Measurements from ENCODE around the gene LRP2. TPM values are rescaled to one million over a fixed set of nuclear protein-coding genes. Genes with fewer than 3 reads are reported as not detected.

LRP2 gene
- total and polyA plus RNA-seq, 10 of the 15 experiments (the other 5 are each of a cell fraction or from before 2014, with no cell fraction given) = 0.01 to 0.19 (median 0.06) TPM; not detected in 5

DNA sequence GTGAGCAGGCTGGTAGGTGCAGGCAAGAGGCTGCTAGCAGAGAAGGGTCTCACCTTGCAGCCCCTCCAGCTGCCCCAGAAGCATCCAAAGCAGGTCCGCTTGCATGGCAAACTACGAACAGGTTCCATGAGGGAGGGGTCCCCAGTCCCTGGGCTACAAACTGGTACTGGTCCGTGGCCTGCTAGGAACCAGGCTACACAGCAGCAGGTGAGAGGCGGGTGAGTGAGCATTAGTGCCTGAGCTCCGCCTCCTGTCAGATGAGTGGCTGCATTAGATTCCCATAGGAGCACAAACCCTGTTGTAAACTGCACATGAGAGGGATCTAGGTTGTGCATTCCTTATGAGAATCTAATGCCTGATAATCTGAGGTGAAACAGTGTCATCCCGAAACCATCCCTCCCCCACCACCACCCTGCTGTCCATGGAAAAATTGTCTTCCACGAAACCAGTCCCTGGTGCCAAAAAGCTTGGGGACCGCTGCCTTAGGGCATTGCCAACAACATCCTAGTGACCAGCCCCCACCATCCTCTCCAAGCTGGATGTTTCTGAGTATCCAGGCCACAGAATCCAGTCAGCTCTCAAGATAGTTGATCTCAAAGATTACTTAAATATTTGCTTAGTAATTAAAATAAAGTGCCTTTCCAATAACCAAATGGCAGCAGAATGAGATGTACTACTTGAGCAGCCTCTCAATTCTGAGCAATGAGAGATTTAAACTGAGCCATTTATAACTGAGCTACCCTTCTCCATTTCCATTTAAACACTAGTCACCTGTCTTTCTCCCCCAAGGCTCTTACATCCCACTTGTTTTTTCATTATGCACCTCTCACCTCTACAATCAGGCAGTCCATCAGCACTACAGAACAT lies 32.4 kb downstream of the LRP2 start:
- Histone ChIP-seq H3K9ac (ENCODE audit: control insufficient read depth, insufficient read depth, low read length) (no peak overlapping the region), H3K27me3 (replicated peaks in 1 of 2; ENCODE audit: control insufficient read depth in 2 of 2, insufficient read depth in 2 of 2, low read length in 1 of 2) (no peaks in the 10 kb centered on the region), H3K36me3 (ENCODE audit: control insufficient read depth in 2 of 2, insufficient read depth in 2 of 2, low read length in 1 of 2) (no peaks in the 10 kb centered on the region), H3K9me3 (replicated peaks; ENCODE audit: control insufficient read depth, insufficient read depth, low read length) (no peaks in the 10 kb centered on the region), H3K4me1 (ENCODE audit: control insufficient read depth, insufficient read depth, low read length) (no peaks in the 10 kb centered on the region), H3K27ac (ENCODE audit: control insufficient read depth, insufficient read depth) (no peak overlapping the region), H3K4me3 (no peak overlapping the region), H2AFZ (ENCODE audit: control insufficient read depth, low read depth, low read length) (no peak overlapping the region), H3K79me2 (ENCODE audit: control insufficient read depth, insufficient read depth, low read length) (no peaks in the 10 kb centered on the region), H3K4me2 (ENCODE audit: control insufficient read depth, insufficient read depth) (no peak overlapping the region), H4K20me1 (ENCODE audit: control insufficient read depth, insufficient read depth) (no peaks in the 10 kb centered on the region)
- intact Hi-C loops (cut with micrococcal nuclease; ENCODE audit: unreplicated experiment) = no loop called here
- no peak for DNase-seq (ENCODE audit: low read depth, low spot score)
- TF ChIP-seq RBBP5 (conservative IDR thresholded peaks at IDR 0.05) (no peak), ZNF384 (IDR thresholded peaks at IDR 0.05; ENCODE audit: borderline replicate concordance, low read depth, low read length) (no peak), NRF1 (conservative IDR thresholded peaks at IDR 0.05; ENCODE audit: low read depth, low read length) (no peak), SREBF1 (IDR thresholded peaks at IDR 0.05; ENCODE audit: low read length) (no peak), EZH2 (IDR thresholded peaks at IDR 0.05; ENCODE audit: borderline replicate concordance, control insufficient read depth, low read depth, low read length) (no peak), KAT2A (conservative IDR thresholded peaks at IDR 0.05; ENCODE audit: control insufficient read depth, low read depth, low read length) (no peak)
- TF ChIP-seq, protein P1, sequence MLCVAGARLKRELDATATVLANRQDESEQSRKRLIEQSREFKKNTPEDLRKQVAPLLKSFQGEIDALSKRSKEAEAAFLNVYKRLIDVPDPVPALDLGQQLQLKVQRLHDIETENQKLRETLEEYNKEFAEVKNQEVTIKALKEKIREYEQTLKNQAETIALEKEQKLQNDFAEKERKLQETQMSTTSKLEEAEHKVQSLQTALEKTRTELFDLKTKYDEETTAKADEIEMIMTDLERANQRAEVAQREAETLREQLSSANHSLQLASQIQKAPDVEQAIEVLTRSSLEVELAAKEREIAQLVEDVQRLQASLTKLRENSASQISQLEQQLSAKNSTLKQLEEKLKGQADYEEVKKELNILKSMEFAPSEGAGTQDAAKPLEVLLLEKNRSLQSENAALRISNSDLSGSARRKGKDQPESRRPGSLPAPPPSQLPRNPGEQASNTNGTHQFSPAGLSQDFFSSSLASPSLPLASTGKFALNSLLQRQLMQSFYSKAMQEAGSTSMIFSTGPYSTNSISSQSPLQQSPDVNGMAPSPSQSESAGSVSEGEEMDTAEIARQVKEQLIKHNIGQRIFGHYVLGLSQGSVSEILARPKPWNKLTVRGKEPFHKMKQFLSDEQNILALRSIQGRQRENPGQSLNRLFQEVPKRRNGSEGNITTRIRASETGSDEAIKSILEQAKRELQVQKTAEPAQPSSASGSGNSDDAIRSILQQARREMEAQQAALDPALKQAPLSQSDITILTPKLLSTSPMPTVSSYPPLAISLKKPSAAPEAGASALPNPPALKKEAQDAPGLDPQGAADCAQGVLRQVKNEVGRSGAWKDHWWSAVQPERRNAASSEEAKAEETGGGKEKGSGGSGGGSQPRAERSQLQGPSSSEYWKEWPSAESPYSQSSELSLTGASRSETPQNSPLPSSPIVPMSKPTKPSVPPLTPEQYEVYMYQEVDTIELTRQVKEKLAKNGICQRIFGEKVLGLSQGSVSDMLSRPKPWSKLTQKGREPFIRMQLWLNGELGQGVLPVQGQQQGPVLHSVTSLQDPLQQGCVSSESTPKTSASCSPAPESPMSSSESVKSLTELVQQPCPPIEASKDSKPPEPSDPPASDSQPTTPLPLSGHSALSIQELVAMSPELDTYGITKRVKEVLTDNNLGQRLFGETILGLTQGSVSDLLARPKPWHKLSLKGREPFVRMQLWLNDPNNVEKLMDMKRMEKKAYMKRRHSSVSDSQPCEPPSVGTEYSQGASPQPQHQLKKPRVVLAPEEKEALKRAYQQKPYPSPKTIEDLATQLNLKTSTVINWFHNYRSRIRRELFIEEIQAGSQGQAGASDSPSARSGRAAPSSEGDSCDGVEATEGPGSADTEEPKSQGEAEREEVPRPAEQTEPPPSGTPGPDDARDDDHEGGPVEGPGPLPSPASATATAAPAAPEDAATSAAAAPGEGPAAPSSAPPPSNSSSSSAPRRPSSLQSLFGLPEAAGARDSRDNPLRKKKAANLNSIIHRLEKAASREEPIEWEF (IDR thresholded peaks at IDR 0.05; ENCODE audit: insufficient replicate concordance, low read depth, low read length) = no peak
- ATAC-seq = no peak
- CTCF ChIA-PET = no interaction called here
- POLR2A ChIA-PET = no interaction called here
- 30% methylated on average over 8 of the region's 8 CpGs for WGBS (ENCODE audit: insufficient coverage, insufficient replicate concordance, low lambda C conversion rate, missing lambda C conversion rate)
- RAD21 ChIA-PET (ENCODE audit: unreplicated experiment) = no interaction called here
- SMC1A ChIA-PET (ENCODE audit: uncharacterized antibody, unreplicated experiment) = no interaction called here
- no TSS peak for BruUV-seq (replicated peaks)
- in situ Hi-C loops (cut with MboI) = no loop called here
- no peak for FAIRE-seq

All from GM12878 (cell line).